HFF-Myc (cell line): ENCODE results near the gene CAPN13.

ENCODE experiments used
- DNase-seq: peaks from one replicate; pipeline ENCODE4 v3.0.0-alpha.2; 2011; ENCODE audit warnings: low read depth; ENCODE audit errors: extremely low read depth
- H3K4me3 ChIP-seq: replicated peaks from 2 replicates; pipeline ENCODE4 v1.5.1; 2011; ENCODE audit warnings: low read depth, mild to moderate bottlenecking, control low read depth, low read length
- CTCF ChIP-seq: IDR thresholded peaks from 2 replicates; pipeline ENCODE4 v1.5.1; 2012; ENCODE audit warnings: mild to moderate bottlenecking, low read depth, low read length, control low read depth; ENCODE audit errors: missing control alignments

The CAPN13 gene

GRCh38 chr2:30721668-30722647 lies 85.3 kb downstream of the CAPN13 start:
- TF ChIP-seq CTCF = no peak
- H3K4me3 ChIP-seq = no peak overlapping the region
- no peak for DNase-seq

- no peak overlapping the region for H3K4me3 ChIP-seq
- no peak for DNase-seq
- TF ChIP-seq CTCF = no peak
Observed at GRCh38 chr2:30721241-30721640, 86.0 kb downstream of the CAPN13 start.

GRCh38 chr2:30717081-30717650 lies 90.1 kb downstream of the CAPN13 start:
- no peak for DNase-seq
- no peak overlapping the region for H3K4me3 ChIP-seq
- no peak for TF ChIP-seq CTCF

- no peak for DNase-seq
- TF ChIP-seq CTCF = no peak
- no peak overlapping the region for H3K4me3 ChIP-seq
Observed at GRCh38 chr2:30716123-30716900, 90.9 kb downstream of the CAPN13 start.

GRCh38 chr2:30714811-30715709 lies 92.2 kb downstream of the CAPN13 start:
- DNase-seq = no peak
- no peak for TF ChIP-seq CTCF
- H3K4me3 ChIP-seq = no peak overlapping the region

- no peak for TF ChIP-seq CTCF
- DNase-seq = no peak
Observed at GRCh38 chr2:30713698-30714097, 93.5 kb downstream of the CAPN13 start.

More at GRCh38 chr2:30713698-30714097, 93.5 kb downstream of the CAPN13 start:
- H3K4me3 ChIP-seq = no peak overlapping the region
